Endothelial cell of umbilical vein (primary cell): ENCODE measurements around the gene ARHGEF28. TPM values are rescaled to one million over a fixed set of nuclear protein-coding genes. Genes with fewer than 3 reads are reported as not detected.

ENCODE experiments used
- BruUV-seq: library from RNA; stranded (reverse); fragments of 400-500 nt; replicated peaks from 2 replicates; lab custom pipeline; 2021; lab: Mats Ljungman, UMichigan
- CTCF ChIA-PET: fragments of 300-600, 350-600 bp; sonication (Branson Sonifier 250); formaldehyde crosslinking; loops from one replicate; lab custom pipeline; 2021; ENCODE audit warnings: antibody characterized with exemption, inconsistent platforms; lab: Charles Lee
- POLR2A ChIA-PET: fragments of 300-600, 350-600 bp; sonication (Branson Sonifier 250); formaldehyde crosslinking; loops from one replicate; lab custom pipeline; 2021; ENCODE audit warnings: antibody characterized with exemption, inconsistent platforms; lab: Charles Lee
- DNase-seq: peaks from one replicate; pipeline ENCODE4 v3.0.0-alpha.2; 2011; ENCODE audit warnings: low read depth, low spot score
- FAIRE-seq: peaks from 2 replicates; lab custom pipeline; 2011; peaks lifted over from hg19 to GRCh38; lab: Jason Lieb, UNC
- H2AFZ ChIP-seq: 2 replicates; pipeline ENCODE4 v1.6.0; 2012; ENCODE audit warnings: low read depth, low read length, control low read depth, inconsistent platforms
- H3K27ac ChIP-seq: 2 replicates; pipeline ENCODE4 v1.5.1; 2011; ENCODE audit warnings: low read depth, mild to moderate bottlenecking, control low read depth, low read length, moderate library complexity; ENCODE audit not compliant: insufficient read depth
- H3K27me3 ChIP-seq, 2 experiments: 2 replicates each; pipeline versions ENCODE4 v1.6.0 to v1.6.1; 2011; ENCODE audit warnings: low read length in 2 of 2, mixed read lengths in 1 of 2; ENCODE audit not compliant: control insufficient read depth in 2 of 2, insufficient read depth in 2 of 2
- H3K36me3 ChIP-seq, 2 experiments: 2 replicates in 1 of 2; 3 replicates in 1 of 2; pipeline ENCODE4 v1.5.1; 2011; ENCODE audit warnings: low read length in 2 of 2, mild to moderate bottlenecking in 1 of 2, moderate library complexity in 1 of 2; ENCODE audit not compliant: control insufficient read depth in 2 of 2, insufficient read depth in 2 of 2; ENCODE audit errors: extremely low read depth in 1 of 2
- H3K4me1 ChIP-seq: 3 replicates; pipeline ENCODE4 v1.5.1; 2011; ENCODE audit warnings: mild to moderate bottlenecking, low read length; ENCODE audit not compliant: control insufficient read depth, insufficient read depth; ENCODE audit errors: extremely low read depth
- H3K4me2 ChIP-seq: 2 replicates; pipeline ENCODE4 v1.6.1; 2011; ENCODE audit warnings: low read length, control low read depth, mixed read lengths; ENCODE audit not compliant: insufficient read depth
- H3K4me3 ChIP-seq, 3 experiments: fragments of 200-600 bp in 1 of 3; sonication (generic), shearing (Covaris generic) in 1 of 3; replicated peaks in 1 of 3; 2 replicates each; pipeline ENCODE4 v1.5.1; 2011 to 2016; ENCODE audit warnings: control low read depth in 3 of 3, low read length in 3 of 3, mild to moderate bottlenecking in 2 of 3, inconsistent platforms in 1 of 3, low read depth in 1 of 3, moderate library complexity in 1 of 3; ENCODE audit not compliant: insufficient read depth in 1 of 3
- H3K79me2 ChIP-seq: 2 replicates; pipeline ENCODE4 v1.6.0; 2012; ENCODE audit warnings: low read length, inconsistent platforms; ENCODE audit not compliant: control insufficient read depth, insufficient read depth
- H3K9ac ChIP-seq: replicated peaks from 2 replicates; pipeline ENCODE3; 2011; ENCODE audit warnings: low read length, control low read depth; ENCODE audit not compliant: insufficient read depth; ENCODE audit errors: extremely low read depth
- H3K9me1 ChIP-seq: replicated peaks from 3 replicates; pipeline ENCODE4 v1.6.0; 2011; ENCODE audit warnings: mild to moderate bottlenecking, low read length; ENCODE audit not compliant: control insufficient read depth, insufficient read depth; ENCODE audit errors: extremely low read depth
- H3K9me3 ChIP-seq: replicated peaks from 2 replicates; pipeline ENCODE4 v1.5.1; 2012; ENCODE audit warnings: low read length, inconsistent platforms; ENCODE audit not compliant: control insufficient read depth, insufficient read depth
- H4K20me1 ChIP-seq: replicated peaks from 2 replicates; pipeline ENCODE3; 2011; ENCODE audit warnings: mild to moderate bottlenecking, low read length; ENCODE audit not compliant: control insufficient read depth, insufficient read depth; ENCODE audit errors: extremely low read depth
- EZH2 ChIP-seq: IDR thresholded peaks from 2 replicates; pipeline ENCODE4 v1.6.1; 2012; ENCODE audit warnings: borderline replicate concordance, low read depth, mild to moderate bottlenecking, moderate library complexity, low read length, inconsistent platforms; ENCODE audit not compliant: severe bottlenecking
- MYC ChIP-seq: IDR thresholded peaks from one replicate; pipeline ENCODE4 v1.6.1; 2011; ENCODE audit warnings: mild to moderate bottlenecking, low read depth, low read length
- POLR2A ChIP-seq: IDR thresholded peaks from 2 replicates; pipeline ENCODE4 v1.6.1; 2012; ENCODE audit warnings: low read depth, mild to moderate bottlenecking, control low read depth, low read length
- dilution Hi-C: fragments of 300-500 bp; cut with MboI; formaldehyde crosslinking; loops from one replicate; pipeline ENCODE4 v1.15.0; 2019; ENCODE audit warnings: low sequenced_read_pairs; ENCODE audit not compliant: extremely low pct_ligation_motif_present
- intact Hi-C: fragments of 100-400 bp; cut with micrococcal nuclease; formaldehyde crosslinking; loops from one replicate; pipeline ENCODE4 v1.10.0; 2022
- polyA plus RNA-seq, 4 experiments: library from polyadenylated mRNA; depleted of rRNA in 3 of 4; stranded (reverse) in 3 of 4; unstranded in 1 of 4; fragments of >200 nt; gene quantifications; 2 replicates each; pipeline versions ENCODE4 v1.2.1 to v1.2.3, GENCODE V29; 2011 to 2012; ENCODE audit warnings: missing spikeins in 1 of 4
- total RNA-seq: library from RNA; stranded (reverse); gene quantifications from 2 replicates; pipeline ENCODE4 v1.2.3, GENCODE V29; 2021
- TF ChIP-seq, protein P1 (sequence below): IDR thresholded peaks from 2 replicates; pipeline ENCODE4 v1.6.1; 2011; ENCODE audit not compliant: insufficient read depth, insufficient read length
- TF ChIP-seq, protein P2 (sequence below), 2 donors: IDR thresholded peaks; 1 replicate in 1 of 2; 2 replicates in 1 of 2; pipeline ENCODE4 v1.5.1; 2011; ENCODE audit warnings: low read length in 2 of 2, mild to moderate bottlenecking in 2 of 2, moderate library complexity in 2 of 2, control low read depth in 1 of 2, inconsistent platforms in 1 of 2, low read depth in 1 of 2; ENCODE audit not compliant: insufficient read depth in 1 of 2; ENCODE audit errors: extremely low read depth in 1 of 2

The ARHGEF28 gene
- total and polyA plus RNA-seq, 2 donors (not counting 3 experiments of a cell fraction or from before 2014, with no cell fraction given): 29.5 to 108 TPM

DNA sequence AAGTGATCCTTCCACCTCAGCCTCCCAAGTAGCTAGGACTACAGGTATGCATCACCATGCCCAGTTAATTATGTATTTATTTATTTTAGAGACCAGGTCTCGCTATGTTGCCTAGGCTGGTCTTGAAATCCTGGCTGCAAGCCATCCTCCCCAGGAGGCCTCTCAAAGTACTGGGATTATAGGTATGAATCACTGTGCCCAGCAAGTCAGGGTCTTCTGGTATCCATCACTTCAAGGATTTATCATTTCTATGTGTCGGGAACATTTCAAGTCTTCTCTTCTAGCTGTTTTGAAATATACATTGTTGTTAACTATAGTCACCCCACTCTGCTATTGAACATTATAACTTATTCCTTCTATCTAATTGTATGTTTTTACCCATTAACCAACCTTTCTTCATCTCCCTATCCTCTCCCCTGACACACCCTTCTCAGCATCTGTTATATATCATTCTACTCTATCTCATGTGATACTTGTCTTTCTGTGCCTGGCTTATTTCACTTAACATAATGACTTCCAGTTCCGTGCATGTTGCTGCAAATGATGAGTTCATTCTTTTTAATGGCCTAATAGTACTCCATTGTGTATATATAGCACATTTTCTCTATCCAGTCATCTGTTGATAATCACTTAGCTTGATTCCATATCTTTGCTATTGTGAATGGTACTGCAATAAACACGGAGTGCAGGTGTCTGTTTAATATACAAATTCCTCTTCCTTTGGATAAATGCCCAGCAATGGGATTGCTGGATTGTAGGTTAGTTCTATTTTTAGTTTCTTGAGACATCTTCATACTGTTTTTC, 34.1 kb upstream of the ARHGEF28 start:
- intact Hi-C loops: loop anchor here (1.0 to 10.0 kb wide), 7 partner anchors 35 to 1056 kb away; partner anchors contain the start of gene ARHGEF28
- peak; percentile 31 for FAIRE-seq
- Histone ChIP-seq H3K9me1 (no peaks in the 10 kb centered on the region), H3K9ac (no peak overlapping the region), H3K27ac (no peak overlapping the region), H4K20me1 (no peaks in the 10 kb centered on the region), H3K4me3 (no peak overlapping the region), H3K9me3 (no peaks in the 10 kb centered on the region), H3K4me2 (no peak overlapping the region), H3K79me2 (no peaks in the 10 kb centered on the region), H3K27me3 (no peaks in the 10 kb centered on the region), H2AFZ (no peak overlapping the region), H3K4me1 (peaks cover 18% of the 10 kb centered on the region), H3K36me3 (no peaks in the 10 kb centered on the region)
- BruUV-seq: no TSS peak
- dilution Hi-C loops: no loop called here
- ChIA-PET POLR2A (interaction anchor here (0.6 kb wide), 1 partner anchor 186 kb away, joined by 3 read pairs; no protein-coding TSS in a partner anchor), CTCF (interaction anchor here (0.7 to 10.3 kb wide), 56 partner anchors 10 to 1058 kb away, joined by 3 to 232 read pairs (median 5); partner anchors contain the start of gene ARHGEF28)
- no peak for TF ChIP-seq POLR2A
- TF ChIP-seq, protein P1, sequence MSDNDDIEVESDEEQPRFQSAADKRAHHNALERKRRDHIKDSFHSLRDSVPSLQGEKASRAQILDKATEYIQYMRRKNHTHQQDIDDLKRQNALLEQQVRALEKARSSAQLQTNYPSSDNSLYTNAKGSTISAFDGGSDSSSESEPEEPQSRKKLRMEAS: no peak
- no peak for TF ChIP-seq EZH2
- TF ChIP-seq, protein P2, sequence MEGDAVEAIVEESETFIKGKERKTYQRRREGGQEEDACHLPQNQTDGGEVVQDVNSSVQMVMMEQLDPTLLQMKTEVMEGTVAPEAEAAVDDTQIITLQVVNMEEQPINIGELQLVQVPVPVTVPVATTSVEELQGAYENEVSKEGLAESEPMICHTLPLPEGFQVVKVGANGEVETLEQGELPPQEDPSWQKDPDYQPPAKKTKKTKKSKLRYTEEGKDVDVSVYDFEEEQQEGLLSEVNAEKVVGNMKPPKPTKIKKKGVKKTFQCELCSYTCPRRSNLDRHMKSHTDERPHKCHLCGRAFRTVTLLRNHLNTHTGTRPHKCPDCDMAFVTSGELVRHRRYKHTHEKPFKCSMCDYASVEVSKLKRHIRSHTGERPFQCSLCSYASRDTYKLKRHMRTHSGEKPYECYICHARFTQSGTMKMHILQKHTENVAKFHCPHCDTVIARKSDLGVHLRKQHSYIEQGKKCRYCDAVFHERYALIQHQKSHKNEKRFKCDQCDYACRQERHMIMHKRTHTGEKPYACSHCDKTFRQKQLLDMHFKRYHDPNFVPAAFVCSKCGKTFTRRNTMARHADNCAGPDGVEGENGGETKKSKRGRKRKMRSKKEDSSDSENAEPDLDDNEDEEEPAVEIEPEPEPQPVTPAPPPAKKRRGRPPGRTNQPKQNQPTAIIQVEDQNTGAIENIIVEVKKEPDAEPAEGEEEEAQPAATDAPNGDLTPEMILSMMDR (IDR thresholded peaks at IDR 0.05; ENCODE audit: extremely low read depth in 1 of 2, insufficient read depth in 1 of 2, low read depth in 1 of 2, low read length in 2 of 2): no peak
- TF ChIP-seq MYC: no peak
- DNase-seq: peak; percentile 14
